ENCODE data around the gene SMURF1.

Gene SMURF1

GRCh38 chr7:99120501-99120900 lies 23.4 kb downstream of the SMURF1 start:
- Histone ChIP-seq H3K27ac (ENCODE audit: low read depth, low read length) (no peak overlapping the region), H3K27me3 (ENCODE audit: insufficient read depth, low read length) (no peaks in the 10 kb centered on the region), H3K9ac (ENCODE audit: low read depth, low read length) (no peak overlapping the region), H3K4me1 (ENCODE audit: insufficient read depth, low read length) (0 out of 2 replicates have a peak, but pooled peaks cover 5% of the 10 kb centered on the region), H3K9me3 (ENCODE audit: insufficient read depth, low read depth, low read length) (0 out of 2 replicates have a peak, but pooled peaks cover 2% of the 10 kb centered on the region), H3K36me3 (ENCODE audit: insufficient read depth, low read length) (peaks cover 10% of the 10 kb centered on the region; the same call in 1 of the 2 replicates), H3K4me3 (ENCODE audit: low read length) (no peak overlapping the region)
- WGBS, result 98% methylated on average over 2 of the region's 2 CpGs

- H3K9me3 ChIP-seq (ENCODE audit: insufficient read depth, low read depth, low read length), result 0 out of 2 replicates have a peak, but pooled peaks cover 2% of the 10 kb centered on the region
- no peak overlapping the region for H3K9ac ChIP-seq (ENCODE audit: low read depth, low read length)
- 0 out of 2 replicates have a peak, but pooled peaks cover 6% of the 10 kb centered on the region for H3K4me1 ChIP-seq (ENCODE audit: insufficient read depth, low read length)
- H3K27me3 ChIP-seq (ENCODE audit: insufficient read depth, low read length), result no peaks in the 10 kb centered on the region
- H3K4me3 ChIP-seq (ENCODE audit: low read length), result no peak overlapping the region
- WGBS, result 76% methylated on average over 1 of the region's 2 CpGs
- H3K36me3 ChIP-seq (ENCODE audit: insufficient read depth, low read length), result peaks cover 10% of the 10 kb centered on the region; the same call in 1 of the 2 replicates
- H3K27ac ChIP-seq (ENCODE audit: low read depth, low read length), result no peak overlapping the region
Measured at GRCh38 chr7:99118077-99118476, 25.8 kb downstream of the SMURF1 start.

- Histone ChIP-seq H3K27ac (ENCODE audit: low read depth, low read length) (no peak overlapping the region), H3K4me1 (ENCODE audit: insufficient read depth, low read length) (peaks cover 21% of the 10 kb centered on the region), H3K27me3 (ENCODE audit: insufficient read depth, low read length) (no peaks in the 10 kb centered on the region), H3K4me3 (ENCODE audit: low read length) (no peak overlapping the region), H3K9me3 (ENCODE audit: insufficient read depth, low read depth, low read length) (0 out of 2 replicates have a peak, but pooled peaks cover 2% of the 10 kb centered on the region), H3K9ac (ENCODE audit: low read depth, low read length) (no peak overlapping the region), H3K36me3 (ENCODE audit: insufficient read depth, low read length) (peaks cover 10% of the 10 kb centered on the region; the same call in 1 of the 2 replicates)
- 92% methylated on average over 1 of the region's 1 CpG for WGBS
Measured at GRCh38 chr7:99116144-99116543, 27.8 kb downstream of the SMURF1 start.

GRCh38 chr7:99115379-99115778 lies 28.5 kb downstream of the SMURF1 start:
- Histone ChIP-seq H3K9ac (ENCODE audit: low read depth, low read length) (no peak overlapping the region), H3K27ac (ENCODE audit: low read depth, low read length) (no peak overlapping the region), H3K9me3 (ENCODE audit: insufficient read depth, low read depth, low read length) (0 out of 2 replicates have a peak, but pooled peaks cover 2% of the 10 kb centered on the region), H3K27me3 (ENCODE audit: insufficient read depth, low read length) (no peaks in the 10 kb centered on the region), H3K4me1 (ENCODE audit: insufficient read depth, low read length) (peaks cover 28% of the 10 kb centered on the region), H3K36me3 (ENCODE audit: insufficient read depth, low read length) (peaks cover 9% of the 10 kb centered on the region; the same call in 1 of the 2 replicates), H3K4me3 (ENCODE audit: low read length) (no peak overlapping the region)
- WGBS, result 100% methylated on average over 1 of the region's 1 CpG

- Histone ChIP-seq H3K9ac (ENCODE audit: low read depth, low read length) (no peak overlapping the region), H3K9me3 (ENCODE audit: insufficient read depth, low read depth, low read length) (no peaks in the 10 kb centered on the region), H3K4me1 (ENCODE audit: insufficient read depth, low read length) (peaks cover 43% of the 10 kb centered on the region), H3K36me3 (ENCODE audit: insufficient read depth, low read length) (no peaks in the 10 kb centered on the region), H3K27me3 (ENCODE audit: insufficient read depth, low read length) (no peaks in the 10 kb centered on the region), H3K4me3 (ENCODE audit: low read length) (no peak overlapping the region), H3K27ac (ENCODE audit: low read depth, low read length) (no peak overlapping the region)
- no CpG with 5 or more reads among the region's 1 CpG for WGBS
Measured at GRCh38 chr7:99112979-99113378, 30.9 kb downstream of the SMURF1 start.

GRCh38 chr7:99112097-99112496 lies 31.8 kb downstream of the SMURF1 start:
- Histone ChIP-seq H3K27ac (ENCODE audit: low read depth, low read length) (no peak overlapping the region; the same call in 1 of the 2 replicates), H3K36me3 (ENCODE audit: insufficient read depth, low read length) (no peaks in the 10 kb centered on the region), H3K27me3 (ENCODE audit: insufficient read depth, low read length) (no peaks in the 10 kb centered on the region), H3K4me1 (ENCODE audit: insufficient read depth, low read length) (peaks cover 52% of the 10 kb centered on the region), H3K9me3 (ENCODE audit: insufficient read depth, low read depth, low read length) (no peaks in the 10 kb centered on the region), H3K4me3 (ENCODE audit: low read length) (no peak overlapping the region), H3K9ac (ENCODE audit: low read depth, low read length) (no peak overlapping the region)
- WGBS, result 75% methylated on average over 2 of the region's 2 CpGs

GRCh38 chr7:99111591-99111990 lies 32.3 kb downstream of the SMURF1 start:
- Histone ChIP-seq H3K36me3 (ENCODE audit: insufficient read depth, low read length) (no peaks in the 10 kb centered on the region), H3K4me1 (ENCODE audit: insufficient read depth, low read length) (peaks cover 57% of the 10 kb centered on the region), H3K9ac (ENCODE audit: low read depth, low read length) (no peak overlapping the region), H3K9me3 (ENCODE audit: insufficient read depth, low read depth, low read length) (no peaks in the 10 kb centered on the region), H3K27me3 (ENCODE audit: insufficient read depth, low read length) (no peaks in the 10 kb centered on the region), H3K4me3 (ENCODE audit: low read length) (no peak overlapping the region), H3K27ac (ENCODE audit: low read depth, low read length) (no peak overlapping the region)

- no peaks in the 10 kb centered on the region for H3K36me3 ChIP-seq (ENCODE audit: insufficient read depth, low read length)
- no peaks in the 10 kb centered on the region for H3K9me3 ChIP-seq (ENCODE audit: insufficient read depth, low read depth, low read length)
- H3K27ac ChIP-seq (ENCODE audit: low read depth, low read length), result no peak overlapping the region
- 89% methylated on average over 8 of the region's 10 CpGs for WGBS
- no peak overlapping the region for H3K9ac ChIP-seq (ENCODE audit: low read depth, low read length)
- H3K4me3 ChIP-seq (ENCODE audit: low read length), result no peak overlapping the region
- H3K27me3 ChIP-seq (ENCODE audit: insufficient read depth, low read length), result no peaks in the 10 kb centered on the region
- peaks cover 67% of the 10 kb centered on the region for H3K4me1 ChIP-seq (ENCODE audit: insufficient read depth, low read length)
Measured at GRCh38 chr7:99109108-99110051, 34.5 kb downstream of the SMURF1 start.

GRCh38 chr7:99108613-99109012 lies 35.3 kb downstream of the SMURF1 start:
- no peaks in the 10 kb centered on the region for H3K36me3 ChIP-seq (ENCODE audit: insufficient read depth, low read length)
- H3K4me1 ChIP-seq (ENCODE audit: insufficient read depth, low read length), result peaks cover 67% of the 10 kb centered on the region
- 96% methylated on average over 4 of the region's 4 CpGs for WGBS
- no peak overlapping the region for H3K4me3 ChIP-seq (ENCODE audit: low read length)
- no peak overlapping the region for H3K27ac ChIP-seq (ENCODE audit: low read depth, low read length)
- no peaks in the 10 kb centered on the region for H3K27me3 ChIP-seq (ENCODE audit: insufficient read depth, low read length)
- no peaks in the 10 kb centered on the region for H3K9me3 ChIP-seq (ENCODE audit: insufficient read depth, low read depth, low read length)
- no peak overlapping the region for H3K9ac ChIP-seq (ENCODE audit: low read depth, low read length)

GRCh38 chr7:99106821-99107241 lies 37.1 kb downstream of the SMURF1 start:
- Histone ChIP-seq H3K9ac (ENCODE audit: low read depth, low read length) (no peak overlapping the region), H3K4me3 (ENCODE audit: low read length) (no peak overlapping the region), H3K36me3 (ENCODE audit: insufficient read depth, low read length) (no peaks in the 10 kb centered on the region), H3K4me1 (ENCODE audit: insufficient read depth, low read length) (peaks cover 54% of the 10 kb centered on the region), H3K27ac (ENCODE audit: low read depth, low read length) (peak overlapping the region; percentile 19; the same call in 1 of the 2 replicates), H3K27me3 (ENCODE audit: insufficient read depth, low read length) (no peaks in the 10 kb centered on the region), H3K9me3 (ENCODE audit: insufficient read depth, low read depth, low read length) (no peaks in the 10 kb centered on the region)
- WGBS, result 78% methylated on average over 4 of the region's 4 CpGs

- no peak overlapping the region for H3K4me3 ChIP-seq (ENCODE audit: low read length)
- H3K27ac ChIP-seq (ENCODE audit: low read depth, low read length), result peak overlapping the region; percentile 19; the same call in 1 of the 2 replicates
- H3K4me1 ChIP-seq (ENCODE audit: insufficient read depth, low read length), result peaks cover 50% of the 10 kb centered on the region
- no peaks in the 10 kb centered on the region for H3K27me3 ChIP-seq (ENCODE audit: insufficient read depth, low read length)
- H3K9ac ChIP-seq (ENCODE audit: low read depth, low read length), result no peak overlapping the region
- H3K9me3 ChIP-seq (ENCODE audit: insufficient read depth, low read depth, low read length), result no peaks in the 10 kb centered on the region
- 70% methylated on average over 6 of the region's 6 CpGs for WGBS
- H3K36me3 ChIP-seq (ENCODE audit: insufficient read depth, low read length), result no peaks in the 10 kb centered on the region
Measured at GRCh38 chr7:99106411-99106810, 37.5 kb downstream of the SMURF1 start.

Data from HUES64 (cell line).